HG02884 (cell line): ENCODE results near the gene SLC8A1.

Experiments used
- ATAC-seq: cut with Tn5 transposase; IDR thresholded peaks from one replicate; pipeline ENCODE4 v1.9.1; 2021; ENCODE audit warnings: mild to moderate bottlenecking, moderate library complexity; ENCODE audit not compliant: unreplicated experiment

Gene SLC8A1

GRCh38 chr2:40394031-40394430 is 57.9 kb downstream of the SLC8A1 start:
- ATAC-seq: no peak

GRCh38 chr2:40388161-40388560 is 63.7 kb downstream of the SLC8A1 start:
- no peak for ATAC-seq

GRCh38 chr2:40386177-40386576 is 65.7 kb downstream of the SLC8A1 start:
- no peak for ATAC-seq

DNA sequence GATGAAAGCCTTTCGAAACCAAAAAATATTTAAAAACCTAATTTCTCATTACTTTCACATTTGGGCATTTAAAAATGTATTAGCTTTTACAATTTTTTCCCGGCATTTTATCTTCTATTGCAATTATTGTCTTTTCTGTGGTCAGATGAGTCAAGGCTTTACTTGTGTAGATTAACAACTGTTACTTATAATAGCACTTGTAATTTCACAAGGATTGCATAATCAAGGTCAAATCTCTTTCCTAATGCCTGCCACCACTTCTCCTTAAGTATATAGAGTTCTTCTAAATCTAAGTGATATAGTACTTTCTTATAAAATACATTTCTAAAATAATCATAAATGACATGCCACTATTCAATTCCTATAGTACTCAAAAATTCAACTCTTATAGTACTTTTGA is 67.2 kb downstream of the SLC8A1 start:
- no peak for ATAC-seq

- ATAC-seq: no peak
Observed at GRCh38 chr2:40384233-40384632, 67.7 kb downstream of the SLC8A1 start.

GRCh38 chr2:40380721-40381120 is 71.2 kb downstream of the SLC8A1 start:
- no peak for ATAC-seq

DNA sequence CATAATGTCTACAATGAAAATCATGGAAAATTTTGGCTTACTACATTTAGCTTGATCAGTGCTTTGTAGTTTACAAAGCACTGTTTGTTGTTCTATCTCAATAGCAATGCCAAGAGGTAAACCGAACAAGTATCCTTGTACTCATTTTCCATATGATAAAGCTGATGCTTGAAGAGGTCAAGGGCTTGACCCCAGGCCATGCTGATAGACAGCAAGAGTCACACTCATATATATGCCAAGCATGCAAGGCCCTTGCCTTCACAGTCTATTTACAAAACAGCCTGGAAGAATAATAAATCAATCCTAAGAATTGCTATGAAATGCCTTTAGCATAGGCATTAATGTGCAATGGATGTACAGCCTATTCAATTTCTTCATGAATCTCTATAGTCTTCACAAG is 71.8 kb downstream of the SLC8A1 start:
- ATAC-seq: no peak

- no peak for ATAC-seq
Observed at GRCh38 chr2:40374543-40375240, 77.2 kb downstream of the SLC8A1 start.

DNA sequence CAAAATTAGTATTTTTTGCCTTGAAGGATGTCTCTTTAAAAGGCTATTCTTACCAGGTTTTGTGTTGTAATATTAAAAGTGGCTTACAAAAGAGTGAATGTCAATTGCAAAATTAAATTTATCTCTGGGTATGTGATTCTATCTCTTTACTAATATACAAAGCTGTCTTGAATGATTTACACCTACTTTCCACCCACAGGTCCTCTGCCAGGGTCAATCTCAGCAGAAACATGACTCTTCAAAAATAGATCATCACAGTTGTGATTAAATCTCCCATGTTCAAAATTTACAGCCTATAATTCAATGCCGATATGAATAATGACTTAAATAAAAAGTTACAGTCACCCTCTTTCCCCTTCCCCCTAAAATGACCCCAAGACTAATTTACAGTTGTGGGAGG is 78.8 kb downstream of the SLC8A1 start:
- ATAC-seq: no peak

DNA sequence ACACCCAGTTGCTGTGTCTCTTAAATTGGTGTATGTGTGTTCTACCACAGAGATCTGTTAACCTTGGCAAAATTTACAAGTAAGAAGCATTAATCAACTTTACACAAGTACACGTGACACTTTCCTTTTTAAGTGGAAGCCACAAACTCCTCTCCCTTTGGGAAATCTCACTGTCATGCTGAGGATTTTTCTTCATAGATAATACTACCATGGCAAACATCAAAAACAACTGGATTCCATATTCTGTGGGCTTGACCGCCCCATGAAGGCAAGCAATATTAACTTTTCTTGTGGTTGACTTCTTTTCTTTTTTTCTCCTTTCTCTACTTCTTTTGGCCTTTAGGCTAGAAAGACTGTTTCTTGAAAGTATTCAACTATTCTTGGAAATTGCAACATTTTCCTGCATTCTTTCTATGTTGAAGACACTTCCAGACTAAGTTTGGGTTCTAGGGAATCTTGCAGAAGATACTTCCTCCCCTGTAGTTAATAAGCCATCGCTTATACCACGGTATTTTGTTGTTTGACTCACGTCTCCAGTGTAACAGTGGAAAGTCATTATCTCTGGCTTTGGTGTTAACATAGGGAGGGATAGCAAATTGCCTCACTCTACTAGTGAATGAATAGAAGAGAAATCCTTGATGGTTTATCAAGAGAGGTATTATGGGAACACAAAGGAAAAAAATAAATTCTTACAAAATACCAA is 79.5 kb downstream of the SLC8A1 start:
- ATAC-seq: no peak

DNA sequence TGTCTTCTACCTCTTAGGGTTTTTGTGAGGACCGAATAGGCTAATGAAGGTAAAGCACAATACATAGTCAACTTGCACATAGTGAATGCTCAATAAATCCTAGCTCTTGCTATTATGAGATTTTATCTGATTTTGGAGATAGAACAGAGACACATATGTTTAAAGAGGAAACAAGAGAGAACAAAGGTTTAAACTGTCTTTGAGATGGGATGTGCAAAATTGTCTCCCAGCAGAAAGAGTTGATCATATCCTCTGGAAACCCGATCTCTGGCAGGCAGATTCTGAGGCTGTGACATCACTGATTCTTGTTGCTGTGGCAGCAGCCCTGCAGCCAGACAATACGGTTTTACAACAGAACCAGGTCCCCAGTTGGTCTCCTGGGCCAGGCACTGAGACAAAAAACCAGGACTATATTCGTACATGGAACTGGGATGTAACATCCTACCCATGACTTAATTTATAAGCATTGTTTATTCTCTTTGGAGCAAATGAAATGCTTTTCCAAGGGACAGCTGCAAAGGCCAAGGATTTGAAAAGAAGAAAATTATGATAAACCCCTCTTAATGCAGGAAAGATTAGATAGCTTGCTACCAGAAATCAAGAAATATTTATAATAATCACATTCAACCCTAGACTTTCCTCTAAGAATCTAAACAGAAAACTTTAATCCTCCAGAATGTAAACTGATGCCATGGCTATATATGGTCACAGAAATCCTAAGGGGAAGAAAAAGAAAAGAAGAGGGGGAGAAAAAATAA is 80.2 kb downstream of the SLC8A1 start:
- no peak for ATAC-seq

DNA sequence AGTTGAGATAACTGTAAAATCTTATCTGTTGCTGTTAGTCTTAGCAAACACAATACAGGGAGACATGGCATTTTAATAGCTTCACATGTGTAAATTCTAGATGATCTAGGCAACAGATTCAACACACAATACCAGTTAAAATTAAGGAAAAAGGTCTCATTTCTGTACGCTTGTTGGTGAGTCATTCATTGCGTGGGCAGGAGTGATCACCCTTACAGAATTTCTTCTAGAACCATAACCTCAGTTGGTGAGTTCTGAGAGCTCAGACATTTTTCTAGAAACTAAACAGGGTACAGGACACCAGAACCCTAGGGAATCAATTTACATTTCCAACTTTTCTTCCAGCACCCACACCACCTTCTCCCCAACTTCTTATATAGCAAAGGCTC is 81.9 kb downstream of the SLC8A1 start:
- no peak for ATAC-seq

- no peak for ATAC-seq
Observed at GRCh38 chr2:40369267-40370006, 82.5 kb downstream of the SLC8A1 start.

- no peak for ATAC-seq
Observed at GRCh38 chr2:40367652-40368051, 84.2 kb downstream of the SLC8A1 start.

- no peak for ATAC-seq
Observed at GRCh38 chr2:40367032-40367431, 84.9 kb downstream of the SLC8A1 start.

GRCh38 chr2:40364151-40364874 is 87.6 kb downstream of the SLC8A1 start:
- no peak for ATAC-seq

DNA sequence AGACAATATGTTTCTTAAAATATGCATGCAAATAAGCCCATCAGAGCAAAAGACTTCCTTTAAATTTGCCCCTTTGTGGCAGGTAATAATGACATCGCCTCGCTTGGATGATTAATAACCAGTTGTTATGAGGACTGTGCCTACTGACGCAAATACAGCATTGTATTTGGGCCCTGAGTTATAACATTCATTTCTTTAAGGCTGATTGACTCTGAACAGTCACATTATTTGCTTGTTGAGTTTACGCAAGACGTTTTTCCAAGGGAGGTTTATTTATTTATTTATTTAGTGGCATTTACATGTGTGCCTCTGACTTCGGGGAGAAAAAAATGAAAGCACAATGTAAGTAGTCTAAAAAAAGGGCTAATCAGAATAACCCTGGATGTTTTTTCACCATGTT is 88.3 kb downstream of the SLC8A1 start:
- no peak for ATAC-seq

GRCh38 chr2:40363231-40363630 is 88.7 kb downstream of the SLC8A1 start:
- ATAC-seq: no peak

- ATAC-seq: no peak
Observed at GRCh38 chr2:40361478-40361877, 90.4 kb downstream of the SLC8A1 start.

- no peak for ATAC-seq
Observed at GRCh38 chr2:40360652-40361051, 91.2 kb downstream of the SLC8A1 start.

- no peak for ATAC-seq
Observed at GRCh38 chr2:40359811-40360210, 92.1 kb downstream of the SLC8A1 start.
